Lung (tissue), 12 donors: Measurements from ENCODE around the gene GNAO1. TPM values are rescaled to one million over a fixed set of nuclear protein-coding genes. Genes with fewer than 3 reads are reported as not detected.
A peak's percentile ranks its signal among the peaks of the same experiment; 100 is the strongest.

Experiments used
- ATAC-seq: fragments of 200-7000 bp; cut with Tn5 transposase; one replicate; pipeline ENCODE4 v1.9.1; 2020; ENCODE audit warnings: moderate number of reproducible peaks; ENCODE audit not compliant: insufficient read depth, low FRiP score
- DNase-seq, 3 donors: peaks; one replicate each; pipeline ENCODE4 v3.0.0-alpha.2; 2013 to 2017
- H3K27ac ChIP-seq, 2 donors: one replicate each; pipeline ENCODE4 v1.5.1; 2013; ENCODE audit warnings: mild to moderate bottlenecking in 2 of 2, moderate library complexity in 2 of 2, control low read depth in 1 of 2, inconsistent platforms in 1 of 2, low read depth in 1 of 2, low read length in 1 of 2
- H3K27me3 ChIP-seq, 3 donors: one replicate each; pipeline ENCODE4 v1.5.1; 2013; ENCODE audit warnings: low read length in 2 of 3; ENCODE audit not compliant: control insufficient read depth in 3 of 3, insufficient read depth in 3 of 3
- H3K36me3 ChIP-seq, 4 donors: one replicate each; pipeline ENCODE4 v1.5.1; 2013; ENCODE audit warnings: low read length in 4 of 4, mild to moderate bottlenecking in 1 of 4, moderate library complexity in 1 of 4; ENCODE audit not compliant: control insufficient read depth in 4 of 4, insufficient read depth in 4 of 4
- H3K4me1 ChIP-seq, 5 donors: one replicate each; pipeline ENCODE4 v1.5.1; 2013; ENCODE audit warnings: low read length in 5 of 5, mild to moderate bottlenecking in 2 of 5, moderate library complexity in 1 of 5; ENCODE audit not compliant: control insufficient read depth in 5 of 5, insufficient read depth in 5 of 5
- H3K4me3 ChIP-seq: one replicate; pipeline ENCODE4 v1.5.1; 2013; ENCODE audit warnings: mild to moderate bottlenecking, control low read depth, moderate library complexity
- H3K9ac ChIP-seq, 2 donors: one replicate each; pipeline ENCODE4 v1.5.1; 2013; ENCODE audit warnings: low read length in 2 of 2, control low read depth in 1 of 2; ENCODE audit not compliant: insufficient read depth in 1 of 2
- H3K9me3 ChIP-seq, 4 donors: one replicate each; pipeline ENCODE4 v1.5.1; 2013; ENCODE audit warnings: low read length in 3 of 4, mild to moderate bottlenecking in 1 of 4, moderate library complexity in 1 of 4; ENCODE audit not compliant: control insufficient read depth in 4 of 4, insufficient read depth in 3 of 4
- CTCF ChIP-seq: IDR thresholded peaks from 2 replicates; pipeline ENCODE4 v1.5.1; 2012; ENCODE audit warnings: mild to moderate bottlenecking; ENCODE audit errors: control extremely low read depth, extremely low read depth
- WGBS, 2 donors: extraction: QIAGEN DNeasy Blood & Tissue Kit; methylation state at CpG; one replicate each; pipeline ENCODE4 v1.1.7; 2013; 5-methylcytosine and 5-hydroxymethylcytosine counted together
- polyA plus RNA-seq, 2 donors: library from polyadenylated mRNA; stranded (reverse); fragments of 200-250 nt; gene quantifications; one replicate each; pipeline ENCODE4 v1.2.1, GENCODE V29; 2013
- total RNA-seq, 2 donors: library from RNA; depleted of rRNA in 1 of 2; stranded (reverse); fragments of >200 nt in 1 of 2; gene quantifications; one replicate each; pipeline ENCODE4 v1.2.1, GENCODE V29; 2014 to 2021
- donor health status: control.
- donor health status: control.
- donor health status: Bipolar disorder and iron deficiency.
- donor health status: healthy.
- donor health status: DM: yes; HTN: yes; CAD: no.

GNAO1 gene
- total and polyA plus RNA-seq, 4 donors, result 0.33 to 5.2 (median 0.76) TPM

- H3K36me3 ChIP-seq, result no peaks in the 10 kb centered on the region
- no peak overlapping the region for H3K27ac ChIP-seq
- H3K9me3 ChIP-seq, result no peaks in the 10 kb centered on the region
- no peaks in the 10 kb centered on the region for H3K27me3 ChIP-seq
- WGBS, 2 donors, result 59 to 72% methylated on average over 9 of the region's 9 CpGs
- no peak overlapping the region for H3K9ac ChIP-seq
- DNase-seq (peak; percentile 48 to 87 (median 85)), ATAC-seq (no peak)
- no peak for TF ChIP-seq CTCF
- H3K4me1 ChIP-seq, result peaks cover 2 to 81% (median 22%) of the 10 kb centered on the region in 5 donors
- no peak overlapping the region for H3K4me3 ChIP-seq
Observed at GRCh38 chr16:56262551-56263245, 71.4 kb downstream of the GNAO1 start.

DNA sequence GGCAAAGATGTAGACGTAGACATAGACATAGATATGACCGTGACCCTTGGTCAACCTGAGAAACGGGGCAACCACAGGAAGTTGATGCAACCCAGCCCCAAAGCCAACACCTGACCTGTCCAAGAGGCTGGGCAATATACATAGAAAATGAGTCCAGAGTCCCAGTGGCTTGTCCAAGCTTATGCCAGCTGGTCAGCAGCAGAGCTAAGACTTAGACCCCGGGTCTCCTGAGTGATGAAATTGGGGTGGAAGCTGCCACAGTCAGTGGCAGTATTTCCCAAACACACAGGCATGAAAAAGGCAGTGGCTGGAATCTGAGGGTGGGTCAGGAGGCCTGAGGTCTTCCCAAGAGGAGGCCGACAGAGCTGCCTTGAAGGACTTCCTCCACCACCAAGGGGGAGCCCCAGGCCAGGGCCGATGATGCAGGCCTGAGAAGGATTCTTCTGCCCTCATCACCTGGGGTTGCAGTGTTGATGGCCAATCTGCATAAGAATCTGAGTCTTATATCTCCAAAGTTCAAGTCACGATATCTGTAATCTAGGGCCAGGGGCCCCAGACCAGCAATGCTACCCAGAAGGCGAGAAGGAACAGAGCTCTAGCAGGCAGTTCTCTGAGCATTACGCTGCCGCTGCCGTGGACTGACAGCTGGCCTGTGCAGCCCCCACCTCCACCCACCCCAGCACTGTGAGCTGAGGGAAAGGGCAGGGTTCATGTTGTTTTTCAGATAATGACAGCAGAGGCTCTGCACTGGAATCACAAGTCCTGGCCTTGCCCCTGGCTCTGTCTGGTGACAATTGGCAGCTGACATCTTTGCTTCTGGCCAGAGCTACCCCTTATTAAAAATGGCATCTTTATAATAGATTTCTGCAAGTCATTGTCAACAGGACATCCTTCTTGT, 72.7 kb downstream of the GNAO1 start:
- Histone ChIP-seq H3K27ac (no peak overlapping the region), H3K36me3 (no peaks in the 10 kb centered on the region), H3K9me3 (no peaks in the 10 kb centered on the region), H3K4me3 (no peak overlapping the region), H3K4me1 (peaks cover 2 to 75% (median 12%) of the 10 kb centered on the region in 5 donors), H3K9ac (no peak overlapping the region), H3K27me3 (no peaks in the 10 kb centered on the region)
- TF ChIP-seq CTCF, result no peak
- ATAC-seq (no peak), DNase-seq (peak; percentile 81 to 85 (median 82))
- whole genome bisulfite sequencing, 2 donors, result 71 to 72% methylated on average over 11 of the region's 11 CpGs

DNA sequence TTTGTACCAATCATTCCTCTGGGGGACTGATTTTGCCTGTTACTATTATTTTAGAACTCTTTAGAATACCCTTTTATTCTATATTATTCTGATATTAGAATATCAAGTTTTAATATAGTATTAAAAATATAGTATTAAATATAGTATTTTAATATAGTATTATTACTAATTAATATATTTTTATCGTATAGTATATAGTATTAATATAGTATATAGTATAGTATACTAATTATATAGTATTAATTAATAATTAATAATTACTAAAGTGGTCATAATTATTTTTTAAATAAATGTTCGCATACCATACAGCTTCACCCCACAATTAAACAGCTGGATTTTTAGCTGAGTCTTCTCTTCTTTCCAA, 73.3 kb downstream of the GNAO1 start:
- Histone ChIP-seq H3K4me3 (no peak overlapping the region), H3K36me3 (no peaks in the 10 kb centered on the region), H3K4me1 (peaks cover 0 to 75% (median 5%) of the 10 kb centered on the region in 5 donors), H3K27ac (no peak overlapping the region), H3K27me3 (no peaks in the 10 kb centered on the region), H3K9ac (no peak overlapping the region), H3K9me3 (no peaks in the 10 kb centered on the region)
- ATAC-seq (no peak), DNase-seq (no peak)
- 93 to 95% methylated on average over 2 of the region's 2 CpGs for WGBS, 2 donors
- no peak for TF ChIP-seq CTCF
